Testis (tissue), 2 donors: ENCODE results near the gene CALD1.

ENCODE experiments used
- POLR2A ChIP-seq: fragments of 450-650 bp; IDR thresholded peaks from one replicate; pipeline ENCODE4 v1.6.1; 2017; ENCODE audit warnings: antibody characterized with exemption, mild to moderate bottlenecking, moderate library complexity
- TF ChIP-seq, protein P1 (sequence below), 3 experiments: fragments of 450-650 bp in 2 of 3; fragments of 200-600 bp in 1 of 3; sonication (generic) in 1 of 3; IDR thresholded peaks; one replicate each; pipeline ENCODE4 v1.5.1; 2016 to 2019; ENCODE audit warnings: antibody characterized with exemption in 3 of 3, mild to moderate bottlenecking in 2 of 3, moderate library complexity in 1 of 3

DNA sequence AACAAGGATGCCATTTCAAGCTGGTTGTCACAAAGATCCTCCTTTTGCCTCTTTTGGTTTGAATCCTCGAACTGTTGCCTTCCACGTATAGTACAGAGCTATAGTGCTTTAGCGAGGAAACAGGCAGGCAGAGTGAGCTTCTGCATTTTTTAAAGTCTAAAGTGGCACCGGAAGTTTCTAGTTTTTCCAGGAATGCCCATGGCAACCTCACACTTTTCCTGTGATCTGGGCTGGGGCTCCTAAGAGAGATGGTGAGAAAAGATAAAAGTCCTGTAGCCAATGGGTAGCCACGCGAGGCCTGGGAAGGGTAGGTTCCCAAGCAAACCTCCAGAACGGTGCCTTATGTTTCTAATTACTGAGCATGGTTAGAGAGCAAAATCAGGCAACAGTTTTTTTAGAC, 76.7 kb downstream of the CALD1 start:
- TF ChIP-seq POLR2A, result no peak
- TF ChIP-seq, protein P1, sequence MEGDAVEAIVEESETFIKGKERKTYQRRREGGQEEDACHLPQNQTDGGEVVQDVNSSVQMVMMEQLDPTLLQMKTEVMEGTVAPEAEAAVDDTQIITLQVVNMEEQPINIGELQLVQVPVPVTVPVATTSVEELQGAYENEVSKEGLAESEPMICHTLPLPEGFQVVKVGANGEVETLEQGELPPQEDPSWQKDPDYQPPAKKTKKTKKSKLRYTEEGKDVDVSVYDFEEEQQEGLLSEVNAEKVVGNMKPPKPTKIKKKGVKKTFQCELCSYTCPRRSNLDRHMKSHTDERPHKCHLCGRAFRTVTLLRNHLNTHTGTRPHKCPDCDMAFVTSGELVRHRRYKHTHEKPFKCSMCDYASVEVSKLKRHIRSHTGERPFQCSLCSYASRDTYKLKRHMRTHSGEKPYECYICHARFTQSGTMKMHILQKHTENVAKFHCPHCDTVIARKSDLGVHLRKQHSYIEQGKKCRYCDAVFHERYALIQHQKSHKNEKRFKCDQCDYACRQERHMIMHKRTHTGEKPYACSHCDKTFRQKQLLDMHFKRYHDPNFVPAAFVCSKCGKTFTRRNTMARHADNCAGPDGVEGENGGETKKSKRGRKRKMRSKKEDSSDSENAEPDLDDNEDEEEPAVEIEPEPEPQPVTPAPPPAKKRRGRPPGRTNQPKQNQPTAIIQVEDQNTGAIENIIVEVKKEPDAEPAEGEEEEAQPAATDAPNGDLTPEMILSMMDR (IDR thresholded peaks at IDR 0.05), result no peak
